Gastroesophageal sphincter (tissue), 3 donors: ENCODE results near the gene APLP2.

Experiments
- CTCF ChIP-seq, 4 experiments: fragments of 200-600 bp in 2 of 4; fragments of 450-650 bp in 2 of 4; sonication (generic) in 1 of 4; IDR thresholded peaks; one replicate each; pipeline ENCODE4 v1.5.1; 2017 to 2019; ENCODE audit warnings: antibody characterized with exemption in 4 of 4, mild to moderate bottlenecking in 2 of 4, moderate library complexity in 2 of 4
- EP300 ChIP-seq: sonication (generic); formaldehyde crosslinking; IDR thresholded peaks from one replicate; pipeline ENCODE4 v1.6.1; 2017; ENCODE audit warnings: antibody characterized with exemption, mild to moderate bottlenecking
- POLR2A ChIP-seq, 2 donors: fragments of 450-650 bp; IDR thresholded peaks; one replicate each; pipeline ENCODE4 v1.6.1; 2017; ENCODE audit warnings: antibody characterized with exemption in 2 of 2, mild to moderate bottlenecking in 2 of 2, moderate library complexity in 1 of 2
- POLR2AphosphoS5 ChIP-seq: sonication (generic); formaldehyde crosslinking; IDR thresholded peaks from one replicate; pipeline ENCODE4 v1.6.1; 2017; ENCODE audit warnings: antibody characterized with exemption

GRCh38 chr11:130020323-130020722, 49.4 kb upstream of the APLP2 start:
- TF ChIP-seq CTCF (IDR thresholded peaks at IDR 0.05) (no peak), POLR2A (IDR thresholded peaks at IDR 0.05) (no peak), POLR2AphosphoS5 (no peak), EP300 (no peak)
